ENCODE data around the gene SLF2. TPM values are rescaled to one million over a fixed set of nuclear protein-coding genes. Genes with fewer than 3 reads are reported as not detected.

Gene SLF2
- total RNA-seq, 1 experiment from 2014 or later, result 11.1 TPM

GRCh38 chr10:100939763-100940344 lies 27.1 kb downstream of the SLF2 start:
- Histone ChIP-seq H3K4me3 (ENCODE audit: insufficient read depth, low read depth, low read length) (no peak overlapping the region), H3K36me3 (replicated peaks; ENCODE audit: control insufficient read depth, insufficient read depth, low read length) (peaks cover 6% of the 10 kb centered on the region; the same call in 1 of the 2 replicates)
- no peak for DNase-seq

GRCh38 chr10:100942229-100942628 lies 29.5 kb downstream of the SLF2 start:
- no peak for DNase-seq
- no peak overlapping the region for H3K4me3 ChIP-seq (ENCODE audit: insufficient read depth, low read depth, low read length)
- no peaks in the 10 kb centered on the region for H3K27me3 ChIP-seq (ENCODE audit: control insufficient read depth, insufficient read depth, low read length)
- H3K36me3 ChIP-seq (replicated peaks; ENCODE audit: control insufficient read depth, insufficient read depth, low read length), result peaks cover 6% of the 10 kb centered on the region; the same call in 1 of the 2 replicates

More at GRCh38 chr10:100939763-100940344, 27.1 kb downstream of the SLF2 start:
- no peaks in the 10 kb centered on the region for H3K27me3 ChIP-seq (ENCODE audit: control insufficient read depth, insufficient read depth, low read length)

DNA sequence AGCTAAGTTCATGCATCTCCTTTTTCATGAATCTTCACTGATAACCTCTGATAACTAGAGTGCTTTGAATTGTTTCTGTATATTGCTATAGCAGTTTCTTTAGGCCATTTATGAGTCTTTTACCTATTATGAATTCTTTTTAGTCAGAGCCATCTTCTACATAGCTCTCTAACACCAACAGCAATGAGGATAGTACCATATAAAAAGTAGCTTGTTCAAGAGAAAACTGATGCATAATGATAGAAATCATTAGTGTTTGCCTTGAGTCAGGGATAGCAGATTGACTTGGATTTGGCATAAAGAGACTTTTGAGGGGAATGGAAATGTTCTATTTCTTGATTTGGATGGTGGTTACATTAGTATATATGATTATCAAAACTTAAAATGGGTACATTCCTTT lies 30.7 kb downstream of the SLF2 start:
- no peak overlapping the region for H3K4me3 ChIP-seq (ENCODE audit: insufficient read depth, low read depth, low read length)
- DNase-seq, result no peak
- H3K27me3 ChIP-seq (ENCODE audit: control insufficient read depth, insufficient read depth, low read length), result no peaks in the 10 kb centered on the region
- peaks cover 4% of the 10 kb centered on the region; the same call in 1 of the 2 replicates for H3K36me3 ChIP-seq (replicated peaks; ENCODE audit: control insufficient read depth, insufficient read depth, low read length)

- Histone ChIP-seq H3K4me3 (ENCODE audit: insufficient read depth, low read depth, low read length) (no peak overlapping the region), H3K36me3 (replicated peaks; ENCODE audit: control insufficient read depth, insufficient read depth, low read length) (peaks cover 3% of the 10 kb centered on the region; the same call in 1 of the 2 replicates), H3K27me3 (ENCODE audit: control insufficient read depth, insufficient read depth, low read length) (no peaks in the 10 kb centered on the region)
- DNase-seq, result no peak
Measured at GRCh38 chr10:100945754-100946153, 33.0 kb downstream of the SLF2 start.

GRCh38 chr10:100948916-100949315 lies 36.2 kb downstream of the SLF2 start:
- no peak for DNase-seq
- no peaks in the 10 kb centered on the region for H3K27me3 ChIP-seq (ENCODE audit: control insufficient read depth, insufficient read depth, low read length)
- no peak overlapping the region for H3K4me3 ChIP-seq (ENCODE audit: insufficient read depth, low read depth, low read length)
- H3K36me3 ChIP-seq (replicated peaks; ENCODE audit: control insufficient read depth, insufficient read depth, low read length), result peaks cover 5% of the 10 kb centered on the region

DNA sequence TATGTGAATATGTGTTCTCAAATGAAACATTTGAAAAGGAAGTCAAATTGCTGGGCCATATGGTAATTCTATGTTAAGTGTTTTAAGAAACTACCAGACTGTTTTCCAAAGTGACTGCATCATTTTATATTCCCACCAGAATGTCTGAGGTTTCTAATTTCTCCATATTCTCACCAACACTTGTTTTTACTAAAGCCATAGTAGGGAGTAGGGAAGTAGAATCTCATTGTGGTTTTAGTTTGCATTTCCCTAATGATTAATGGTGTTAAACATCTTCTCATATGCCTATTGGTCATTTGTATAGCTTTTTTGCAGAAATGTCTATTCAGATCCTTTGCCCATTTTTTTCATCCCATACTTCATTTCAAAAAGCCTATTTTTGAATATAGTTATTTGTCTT lies 47.5 kb downstream of the SLF2 start:
- no peaks in the 10 kb centered on the region; the same call in none of the 2 replicates for H3K36me3 ChIP-seq (replicated peaks; ENCODE audit: control insufficient read depth, insufficient read depth, low read length)
- H3K4me3 ChIP-seq (ENCODE audit: insufficient read depth, low read depth, low read length), result no peak overlapping the region
- no peaks in the 10 kb centered on the region for H3K27me3 ChIP-seq (ENCODE audit: control insufficient read depth, insufficient read depth, low read length)
- DNase-seq, result no peak

GRCh38 chr10:100962351-100963080 lies 49.8 kb downstream of the SLF2 start:
- DNase-seq, result no peak
- H3K27me3 ChIP-seq (ENCODE audit: control insufficient read depth, insufficient read depth, low read length), result no peaks in the 10 kb centered on the region
- H3K36me3 ChIP-seq (replicated peaks; ENCODE audit: control insufficient read depth, insufficient read depth, low read length), result no peaks in the 10 kb centered on the region; the same call in 1 of the 2 replicates
- no peak overlapping the region for H3K4me3 ChIP-seq (ENCODE audit: insufficient read depth, low read depth, low read length)

DNA sequence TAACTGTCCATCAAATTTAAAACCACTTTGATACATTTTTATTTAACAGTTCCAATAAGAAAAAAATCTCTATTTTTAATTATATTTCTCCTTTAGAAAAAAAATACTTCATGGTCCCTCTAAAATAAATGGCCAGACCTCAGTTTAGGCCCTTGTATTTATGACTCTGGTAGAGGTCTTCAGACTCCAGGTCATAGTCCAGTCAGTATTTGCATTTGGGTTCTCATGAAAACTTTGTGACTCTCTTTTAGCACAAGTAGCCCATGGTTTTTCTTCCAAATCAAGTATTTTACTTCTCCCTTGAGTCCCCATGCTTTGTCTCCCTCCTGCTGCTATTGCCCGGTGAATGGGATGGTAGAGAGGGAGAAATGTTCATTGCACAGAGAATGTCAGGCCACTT lies 51.1 kb downstream of the SLF2 start:
- Histone ChIP-seq H3K4me3 (ENCODE audit: insufficient read depth, low read depth, low read length) (no peak overlapping the region), H3K36me3 (replicated peaks; ENCODE audit: control insufficient read depth, insufficient read depth, low read length) (no peaks in the 10 kb centered on the region; the same call in 1 of the 2 replicates), H3K27me3 (ENCODE audit: control insufficient read depth, insufficient read depth, low read length) (no peaks in the 10 kb centered on the region; the same call in 1 of the 2 replicates)
- DNase-seq, result no peak

DNA sequence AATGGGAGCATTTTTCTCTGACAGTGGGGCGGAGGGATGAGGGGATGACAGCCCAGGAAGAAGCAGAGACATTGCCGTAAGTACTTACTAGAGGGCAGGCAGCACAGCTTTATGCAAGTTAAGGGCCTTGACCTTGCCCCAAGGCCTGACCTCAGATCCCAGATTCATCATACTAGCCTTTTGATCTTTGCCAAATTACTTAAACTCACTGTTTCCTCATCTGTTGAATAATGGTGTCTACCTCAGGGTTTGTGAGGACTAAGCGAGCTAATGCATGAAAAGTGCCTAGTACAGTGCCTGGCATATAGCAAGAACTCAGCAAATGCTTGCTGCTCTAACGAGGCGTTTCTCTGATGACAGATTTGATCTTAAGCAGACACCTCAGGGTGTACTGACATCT lies 53.1 kb downstream of the SLF2 start:
- H3K4me3 ChIP-seq (ENCODE audit: insufficient read depth, low read depth, low read length), result no peak overlapping the region
- peaks cover 2% of the 10 kb centered on the region; the same call in 1 of the 2 replicates for H3K27me3 ChIP-seq (ENCODE audit: control insufficient read depth, insufficient read depth, low read length)
- no peaks in the 10 kb centered on the region; the same call in 1 of the 2 replicates for H3K36me3 ChIP-seq (replicated peaks; ENCODE audit: control insufficient read depth, insufficient read depth, low read length)
- no peak for DNase-seq

DNA sequence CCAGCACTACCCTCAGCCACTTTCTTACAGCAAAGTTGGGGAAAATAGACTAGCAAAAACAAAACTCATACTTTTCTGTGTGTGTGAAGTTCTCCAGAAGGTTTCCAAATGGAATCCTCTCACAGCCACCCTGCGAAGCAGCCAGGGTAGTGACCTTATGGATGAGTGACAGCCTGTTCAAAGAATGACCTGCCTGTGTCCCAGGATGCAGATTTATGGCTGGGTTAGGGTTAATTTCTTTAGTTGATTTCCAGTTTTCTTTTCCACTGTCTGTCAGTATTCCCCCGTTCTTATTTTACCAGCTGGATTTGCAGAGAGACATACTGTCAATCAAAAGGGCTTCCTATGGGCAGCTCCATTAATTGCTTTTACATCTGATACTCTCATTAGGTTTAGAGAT lies 54.1 kb downstream of the SLF2 start:
- Histone ChIP-seq H3K27me3 (ENCODE audit: control insufficient read depth, insufficient read depth, low read length) (peaks cover 2% of the 10 kb centered on the region; the same call in 1 of the 2 replicates), H3K36me3 (replicated peaks; ENCODE audit: control insufficient read depth, insufficient read depth, low read length) (no peaks in the 10 kb centered on the region; the same call in 1 of the 2 replicates), H3K4me3 (ENCODE audit: insufficient read depth, low read depth, low read length) (no peak overlapping the region)
- DNase-seq, result no peak

- Histone ChIP-seq H3K4me3 (ENCODE audit: insufficient read depth, low read depth, low read length) (no peak overlapping the region), H3K27me3 (ENCODE audit: control insufficient read depth, insufficient read depth, low read length) (peaks cover 2% of the 10 kb centered on the region; the same call in 1 of the 2 replicates), H3K36me3 (replicated peaks; ENCODE audit: control insufficient read depth, insufficient read depth, low read length) (no peaks in the 10 kb centered on the region)
- no peak for DNase-seq
Measured at GRCh38 chr10:100967332-100967731, 54.6 kb downstream of the SLF2 start.

- H3K27me3 ChIP-seq (ENCODE audit: control insufficient read depth, insufficient read depth, low read length), result peaks cover 2% of the 10 kb centered on the region; the same call in 1 of the 2 replicates
- no peak for DNase-seq
- H3K4me3 ChIP-seq (ENCODE audit: insufficient read depth, low read depth, low read length), result no peak overlapping the region
- H3K36me3 ChIP-seq (replicated peaks; ENCODE audit: control insufficient read depth, insufficient read depth, low read length), result no peaks in the 10 kb centered on the region
Measured at GRCh38 chr10:100968062-100968736, 55.4 kb downstream of the SLF2 start.

GRCh38 chr10:100968863-100969186 lies 56.1 kb downstream of the SLF2 start:
- DNase-seq, result no peak
- H3K27me3 ChIP-seq (ENCODE audit: control insufficient read depth, insufficient read depth, low read length), result peaks cover 2% of the 10 kb centered on the region; the same call in 1 of the 2 replicates

DNA sequence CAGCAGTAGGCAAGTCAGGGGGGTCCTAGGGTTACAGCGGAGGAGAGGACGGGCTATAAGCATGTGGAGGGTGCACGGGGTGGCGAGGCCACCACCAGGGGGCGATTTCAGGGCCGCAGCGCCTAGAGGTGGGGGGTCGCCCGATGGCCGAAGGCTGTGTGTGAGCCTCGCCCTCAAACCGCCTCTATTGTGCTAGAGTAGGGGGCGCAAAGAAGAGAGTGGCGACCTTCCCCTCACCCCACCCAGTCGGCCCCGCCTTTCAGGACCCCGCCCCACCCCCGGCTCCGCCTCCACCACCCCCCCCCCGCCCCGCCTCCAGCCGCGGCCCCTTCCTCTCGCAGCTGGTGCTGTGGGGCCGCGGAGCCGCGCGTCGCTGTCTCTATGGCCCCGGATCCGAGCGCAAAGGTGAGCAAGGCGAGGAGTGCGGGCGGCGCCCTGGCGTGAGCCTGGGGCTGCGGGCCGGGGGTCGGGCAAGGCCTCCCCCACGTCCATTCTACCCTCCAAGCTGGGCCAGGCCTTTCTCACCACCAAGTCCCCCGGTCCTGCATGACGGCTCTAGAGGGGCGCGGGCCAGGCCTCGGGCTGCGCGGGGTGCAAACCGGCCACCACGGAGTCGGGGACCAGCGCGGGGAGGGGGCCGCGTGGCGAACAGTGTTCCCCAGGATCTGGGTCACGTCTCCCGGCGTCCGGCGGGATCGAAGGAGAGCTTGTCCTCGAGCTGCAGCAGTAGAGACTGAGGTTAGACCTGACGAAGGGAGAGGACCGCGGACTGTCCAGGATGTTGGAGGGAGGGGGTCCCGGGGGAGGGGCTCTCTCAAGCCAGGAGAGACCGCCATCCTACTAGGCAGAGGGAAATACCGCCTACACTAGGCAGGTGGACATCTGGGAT lies 56.7 kb downstream of the SLF2 start, which contains the start of gene SEMA4G:
TSS of gene SEMA4G (plus strand) at position 318 of the 889 bp plus-strand sequence. CDS start 3,409 bp downstream, outside the sequence.
- H3K4me3 ChIP-seq (ENCODE audit: insufficient read depth, low read depth, low read length), result peak within 1 kb of the TSS; percentile 75
- peaks cover 2% of the 10 kb centered on the region; the same call in 1 of the 2 replicates for H3K27me3 ChIP-seq (ENCODE audit: control insufficient read depth, insufficient read depth, low read length)
- peak; percentile 98 for DNase-seq
- H3K36me3 ChIP-seq (replicated peaks; ENCODE audit: control insufficient read depth, insufficient read depth, low read length), result no peaks in the 10 kb centered on the region

More at GRCh38 chr10:100968863-100969186, 56.1 kb downstream of the SLF2 start:
- Histone ChIP-seq H3K4me3 (ENCODE audit: insufficient read depth, low read depth, low read length) (peak overlapping the region; percentile 75), H3K36me3 (replicated peaks; ENCODE audit: control insufficient read depth, insufficient read depth, low read length) (no peaks in the 10 kb centered on the region)
